ENCODE results near the gene LTBP3. TPM values are rescaled to one million over a fixed set of nuclear protein-coding genes. Genes with fewer than 3 reads are reported as not detected.

Gene LTBP3
- polyA plus RNA-seq (2013) = 36.2 and 40.2 TPM in 2 replicates

DNA sequence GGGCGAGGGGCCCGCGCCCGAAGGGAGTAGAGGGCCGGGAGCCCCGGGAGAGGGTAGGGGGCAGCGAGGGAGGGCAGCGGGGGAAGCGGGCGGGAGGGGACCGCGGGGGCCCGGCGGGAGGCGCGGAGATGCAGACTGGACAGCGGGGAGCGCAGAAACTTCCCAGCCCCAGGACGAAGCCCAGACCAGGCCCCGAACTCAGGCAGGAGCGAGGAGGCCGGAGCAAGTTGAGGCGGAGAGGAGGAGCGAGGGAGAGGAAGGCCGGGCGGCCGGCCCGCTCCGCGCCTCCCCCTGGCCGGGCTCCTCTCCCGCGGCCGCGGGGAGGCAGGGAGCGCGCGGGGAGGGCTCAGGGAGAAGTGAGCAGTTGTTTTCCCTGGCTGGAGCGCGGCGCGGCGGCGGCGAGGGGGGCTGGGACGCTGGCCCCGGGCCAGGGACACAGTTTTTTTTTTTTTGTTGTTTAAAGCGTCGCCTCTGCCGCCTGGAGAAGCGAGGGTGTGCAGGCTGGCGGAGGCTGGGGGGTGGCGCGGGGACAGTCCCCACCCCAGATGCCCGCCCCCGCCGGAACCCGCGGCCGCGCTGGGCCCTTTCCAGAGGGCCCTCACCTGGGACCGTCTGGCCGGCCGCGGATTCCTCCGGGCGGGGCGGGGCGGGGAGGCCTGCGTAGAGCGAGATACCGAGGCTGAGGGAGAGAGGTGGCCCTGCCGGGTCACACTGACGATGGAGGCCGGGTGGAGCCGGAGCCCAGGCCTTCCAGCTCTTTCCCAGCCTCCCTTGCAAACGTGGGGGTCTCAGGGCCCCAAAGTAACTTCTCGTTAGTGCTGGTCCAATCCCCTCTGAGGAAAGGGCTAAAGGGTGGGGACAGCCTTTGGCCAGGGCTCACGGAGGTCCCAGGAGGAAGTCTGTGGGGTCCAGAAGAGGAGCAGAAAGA, at the start of gene LTBP3:
TSS of gene LTBP3 (minus strand) at position 358 of the 928 bp plus-strand sequence. CDS start 400 bp downstream, outside the sequence.
- Histone ChIP-seq H3K79me2 (ENCODE audit: control insufficient read depth, insufficient read depth, low read length, poor library complexity) (peaks cover 6% of the 10 kb centered on the region), H3K9ac (ENCODE audit: low read length) (no peak within 1 kb of the TSS), H3K79me1 (ENCODE audit: low read length) (peaks cover 30% of the 10 kb centered on the region), H3K27me3 (ENCODE audit: insufficient read depth, low read length) (no peaks in the 10 kb centered on the region), H3K36me3 (ENCODE audit: control insufficient read depth in 1 of 2, insufficient read depth in 2 of 2, low read length in 2 of 2) (no peaks in the 10 kb centered on the region), H2BK12ac (ENCODE audit: low read length) (peak within 1 kb of the TSS; percentile 56), H3K9me3 (ENCODE audit: insufficient read depth, low read depth, low read length) (no peaks in the 10 kb centered on the region), H3K4me1 (ENCODE audit: control insufficient read depth in 1 of 2, insufficient read depth in 2 of 2, low read length in 2 of 2) (peaks cover 40 to 50% of the 10 kb centered on the region in 2 experiments), H2BK120ac (ENCODE audit: insufficient read depth, low read length, poor library complexity) (peak within 1 kb of the TSS; percentile 85), H4K91ac (ENCODE audit: low read depth, low read length) (peak within 1 kb of the TSS; percentile 93), H3K23ac (ENCODE audit: low read length) (no peak within 1 kb of the TSS), H4K12ac (ENCODE audit: low read depth, low read length) (peak within 1 kb of the TSS; percentile 81), H2BK5ac (ENCODE audit: low read depth, low read length, poor library complexity) (peak within 1 kb of the TSS; percentile 82), H4K8ac (ENCODE audit: low read depth, low read length) (peak within 1 kb of the TSS; percentile 92), H3K4me3 (ENCODE audit: low read depth, low read length) (peak within 1 kb of the TSS; percentile 51), H3K14ac (ENCODE audit: low read length) (peak within 1 kb of the TSS; percentile 80), H2AK5ac (ENCODE audit: low read length) (peak within 1 kb of the TSS; percentile 66), H3K27ac (ENCODE audit: low read depth, low read length) (peak within 1 kb of the TSS; percentile 73), H2AFZ (ENCODE audit: insufficient read depth, low read length, poor library complexity) (peak within 1 kb of the TSS; percentile 75), H3K18ac (ENCODE audit: low read length) (peak within 1 kb of the TSS; percentile 85), H3K4me2 (ENCODE audit: low read length) (peak within 1 kb of the TSS; percentile 62), H3K4ac (ENCODE audit: low read depth, low read length) (peak within 1 kb of the TSS; percentile 59)
- peak; percentile 67 to 80 for DNase-seq
- no CpG with 5 or more reads among the region's 79 CpGs for WGBS (ENCODE audit: extremely low coverage, insufficient coverage, insufficient read length)

- Histone ChIP-seq H3K27me3 (ENCODE audit: insufficient read depth, low read length) (no peaks in the 10 kb centered on the region), H3K4me2 (ENCODE audit: low read length) (peak overlapping the region; percentile 63), H3K18ac (ENCODE audit: low read length) (no peak overlapping the region), H3K4me1 (ENCODE audit: control insufficient read depth in 1 of 2, insufficient read depth in 2 of 2, low read length in 2 of 2) (peaks cover 17 to 21% of the 10 kb centered on the region in 2 experiments), H2BK5ac (ENCODE audit: low read depth, low read length, poor library complexity) (no peak overlapping the region), H3K4me3 (ENCODE audit: low read depth, low read length) (peak overlapping the region; percentile 34), H3K4ac (ENCODE audit: low read depth, low read length) (no peak overlapping the region), H2AK5ac (ENCODE audit: low read length) (no peak overlapping the region), H3K27ac (ENCODE audit: low read depth, low read length) (peak overlapping the region; percentile 19), H3K14ac (ENCODE audit: low read length) (no peak overlapping the region), H3K79me2 (ENCODE audit: control insufficient read depth, insufficient read depth, low read length, poor library complexity) (peaks cover under 1% of the 10 kb centered on the region), H4K12ac (ENCODE audit: low read depth, low read length) (no peak overlapping the region), H3K23ac (ENCODE audit: low read length) (no peak overlapping the region), H3K36me3 (ENCODE audit: control insufficient read depth in 1 of 2, insufficient read depth in 2 of 2, low read length in 2 of 2) (peaks cover 59 to 62% of the 10 kb centered on the region in 2 experiments), H3K9ac (ENCODE audit: low read length) (no peak overlapping the region), H2BK120ac (ENCODE audit: insufficient read depth, low read length, poor library complexity) (no peak overlapping the region), H4K8ac (ENCODE audit: low read depth, low read length) (no peak overlapping the region), H3K79me1 (ENCODE audit: low read length) (peaks cover 2% of the 10 kb centered on the region), H2BK12ac (ENCODE audit: low read length) (no peak overlapping the region), H2AFZ (ENCODE audit: insufficient read depth, low read length, poor library complexity) (no peak overlapping the region), H4K91ac (ENCODE audit: low read depth, low read length) (no peak overlapping the region), H3K9me3 (ENCODE audit: insufficient read depth, low read depth, low read length) (peaks cover 9% of the 10 kb centered on the region)
- DNase-seq = peak; percentile 95
- WGBS (ENCODE audit: extremely low coverage, insufficient coverage, insufficient read length) = no CpG with 5 or more reads among the region's 67 CpGs
Observed at GRCh38 chr11:65606876-65607613, 48.9 kb upstream of the LTBP3 start.

GRCh38 chr11:65604258-65604657, 46.1 kb upstream of the LTBP3 start:
- no peak overlapping the region for H3K4ac ChIP-seq (ENCODE audit: low read depth, low read length)
- H3K14ac ChIP-seq (ENCODE audit: low read length) = no peak overlapping the region
- no peak overlapping the region for H4K8ac ChIP-seq (ENCODE audit: low read depth, low read length)
- H3K18ac ChIP-seq (ENCODE audit: low read length) = no peak overlapping the region
- no peak overlapping the region for H3K27ac ChIP-seq (ENCODE audit: low read depth, low read length)
- no peaks in the 10 kb centered on the region for H3K79me1 ChIP-seq (ENCODE audit: low read length)
- H3K4me1 ChIP-seq (ENCODE audit: control insufficient read depth in 1 of 2, insufficient read depth in 2 of 2, low read length in 2 of 2) = peaks cover 9 to 11% of the 10 kb centered on the region in 2 experiments
- H3K79me2 ChIP-seq (ENCODE audit: control insufficient read depth, insufficient read depth, low read length, poor library complexity) = no peaks in the 10 kb centered on the region
- H3K36me3 ChIP-seq (ENCODE audit: control insufficient read depth in 1 of 2, insufficient read depth in 2 of 2, low read length in 2 of 2) = peaks cover 48 to 52% of the 10 kb centered on the region in 2 experiments
- no peak overlapping the region for H2AK5ac ChIP-seq (ENCODE audit: low read length)
- no peak overlapping the region for H4K12ac ChIP-seq (ENCODE audit: low read depth, low read length)
- H2AFZ ChIP-seq (ENCODE audit: insufficient read depth, low read length, poor library complexity) = no peak overlapping the region
- H3K9ac ChIP-seq (ENCODE audit: low read length) = no peak overlapping the region
- no peak overlapping the region for H3K23ac ChIP-seq (ENCODE audit: low read length)
- no peak overlapping the region for H2BK5ac ChIP-seq (ENCODE audit: low read depth, low read length, poor library complexity)
- no peak overlapping the region for H2BK120ac ChIP-seq (ENCODE audit: insufficient read depth, low read length, poor library complexity)
- no peak overlapping the region for H3K4me3 ChIP-seq (ENCODE audit: low read depth, low read length)
- H2BK12ac ChIP-seq (ENCODE audit: low read length) = no peak overlapping the region
- no peak overlapping the region for H4K91ac ChIP-seq (ENCODE audit: low read depth, low read length)
- H3K4me2 ChIP-seq (ENCODE audit: low read length) = no peak overlapping the region
- peaks cover 9% of the 10 kb centered on the region for H3K9me3 ChIP-seq (ENCODE audit: insufficient read depth, low read depth, low read length)
- no CpG with 5 or more reads among the region's 1 CpG for WGBS (ENCODE audit: extremely low coverage, insufficient coverage, insufficient read length)
- no peaks in the 10 kb centered on the region for H3K27me3 ChIP-seq (ENCODE audit: insufficient read depth, low read length)
- no peak for DNase-seq

DNA sequence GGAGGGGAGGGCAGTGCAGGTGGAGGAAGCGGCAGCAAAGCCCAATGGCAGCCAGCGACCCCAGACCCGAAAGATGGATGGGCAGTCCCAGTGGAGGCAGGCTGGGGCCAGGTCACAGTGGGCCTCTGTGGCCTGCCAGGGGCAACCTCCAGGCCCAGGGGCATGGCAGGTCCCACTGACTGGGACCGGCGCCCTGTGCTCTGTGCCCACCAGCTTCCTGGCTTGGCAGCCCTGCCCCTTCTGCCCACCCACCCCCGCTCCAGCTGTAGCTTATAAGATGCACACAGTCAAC, 41.7 kb upstream of the LTBP3 start:
- Histone ChIP-seq H2BK5ac (ENCODE audit: low read depth, low read length, poor library complexity) (no peak overlapping the region), H3K79me2 (ENCODE audit: control insufficient read depth, insufficient read depth, low read length, poor library complexity) (no peaks in the 10 kb centered on the region), H3K23ac (ENCODE audit: low read length) (no peak overlapping the region), H4K8ac (ENCODE audit: low read depth, low read length) (no peak overlapping the region), H3K9ac (ENCODE audit: low read length) (no peak overlapping the region), H3K27me3 (ENCODE audit: insufficient read depth, low read length) (no peaks in the 10 kb centered on the region), H3K79me1 (ENCODE audit: low read length) (no peaks in the 10 kb centered on the region), H3K18ac (ENCODE audit: low read length) (no peak overlapping the region), H3K4ac (ENCODE audit: low read depth, low read length) (no peak overlapping the region), H2AFZ (ENCODE audit: insufficient read depth, low read length, poor library complexity) (no peak overlapping the region), H3K9me3 (ENCODE audit: insufficient read depth, low read depth, low read length) (peaks cover 5% of the 10 kb centered on the region), H2BK12ac (ENCODE audit: low read length) (no peak overlapping the region), H4K12ac (ENCODE audit: low read depth, low read length) (no peak overlapping the region), H4K91ac (ENCODE audit: low read depth, low read length) (no peak overlapping the region), H2BK120ac (ENCODE audit: insufficient read depth, low read length, poor library complexity) (no peak overlapping the region), H3K4me2 (ENCODE audit: low read length) (no peak overlapping the region), H2AK5ac (ENCODE audit: low read length) (no peak overlapping the region), H3K36me3 (ENCODE audit: control insufficient read depth in 1 of 2, insufficient read depth in 2 of 2, low read length in 2 of 2) (peaks cover 41 to 42% of the 10 kb centered on the region in 2 experiments), H3K4me1 (ENCODE audit: control insufficient read depth in 1 of 2, insufficient read depth in 2 of 2, low read length in 2 of 2) (no peaks in the 10 kb centered on the region), H3K27ac (ENCODE audit: low read depth, low read length) (no peak overlapping the region), H3K4me3 (ENCODE audit: low read depth, low read length) (no peak overlapping the region), H3K14ac (ENCODE audit: low read length) (no peak overlapping the region)
- WGBS (ENCODE audit: extremely low coverage, insufficient coverage, insufficient read length) = no CpG with 5 or more reads among the region's 6 CpGs
- no peak for DNase-seq

Measured in trophoblast cell (in vitro differentiated cells and primary cell).